Measurements from ENCODE around the gene ANKRD29.

DNA sequence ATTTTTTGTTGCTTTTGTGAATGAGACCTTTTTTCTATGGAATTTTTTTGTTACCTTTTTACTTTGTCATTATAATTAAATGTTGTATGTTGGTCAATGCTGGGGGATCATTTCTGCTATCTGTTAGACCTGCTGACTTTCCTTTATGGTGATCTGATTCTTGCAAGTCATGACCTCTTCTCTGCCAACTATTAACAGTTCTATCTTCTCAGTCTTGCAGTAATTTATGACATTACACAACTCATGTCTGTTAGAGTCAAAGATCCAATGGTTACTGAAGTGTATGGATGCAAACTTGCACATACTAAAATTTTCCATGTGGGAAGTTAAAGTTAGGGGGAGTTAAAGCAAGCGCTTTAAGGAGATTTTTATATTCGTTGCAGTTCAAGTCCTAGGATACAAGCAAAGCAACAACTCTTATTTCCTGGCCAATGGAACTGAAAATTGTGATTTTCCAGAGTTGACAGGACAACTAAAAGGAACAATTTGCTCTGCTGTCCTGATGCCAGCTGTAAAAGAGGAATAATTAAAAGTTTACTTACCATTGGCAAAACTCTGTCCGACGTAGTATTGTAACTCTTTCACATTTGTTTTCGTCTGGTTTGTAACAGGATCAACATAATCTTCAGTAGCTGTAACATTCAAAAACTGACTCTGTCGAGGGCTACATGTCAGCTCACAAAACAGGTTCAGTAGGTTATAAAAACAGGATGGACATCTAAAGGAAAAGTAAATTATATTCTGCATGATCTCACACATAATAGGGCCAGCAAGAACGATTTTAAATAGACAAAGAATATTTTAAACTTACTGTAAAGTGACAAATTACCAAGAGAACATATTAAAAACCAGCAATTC lies 94.2 kb downstream of the ANKRD29 start:
- TF ChIP-seq, protein P1, sequence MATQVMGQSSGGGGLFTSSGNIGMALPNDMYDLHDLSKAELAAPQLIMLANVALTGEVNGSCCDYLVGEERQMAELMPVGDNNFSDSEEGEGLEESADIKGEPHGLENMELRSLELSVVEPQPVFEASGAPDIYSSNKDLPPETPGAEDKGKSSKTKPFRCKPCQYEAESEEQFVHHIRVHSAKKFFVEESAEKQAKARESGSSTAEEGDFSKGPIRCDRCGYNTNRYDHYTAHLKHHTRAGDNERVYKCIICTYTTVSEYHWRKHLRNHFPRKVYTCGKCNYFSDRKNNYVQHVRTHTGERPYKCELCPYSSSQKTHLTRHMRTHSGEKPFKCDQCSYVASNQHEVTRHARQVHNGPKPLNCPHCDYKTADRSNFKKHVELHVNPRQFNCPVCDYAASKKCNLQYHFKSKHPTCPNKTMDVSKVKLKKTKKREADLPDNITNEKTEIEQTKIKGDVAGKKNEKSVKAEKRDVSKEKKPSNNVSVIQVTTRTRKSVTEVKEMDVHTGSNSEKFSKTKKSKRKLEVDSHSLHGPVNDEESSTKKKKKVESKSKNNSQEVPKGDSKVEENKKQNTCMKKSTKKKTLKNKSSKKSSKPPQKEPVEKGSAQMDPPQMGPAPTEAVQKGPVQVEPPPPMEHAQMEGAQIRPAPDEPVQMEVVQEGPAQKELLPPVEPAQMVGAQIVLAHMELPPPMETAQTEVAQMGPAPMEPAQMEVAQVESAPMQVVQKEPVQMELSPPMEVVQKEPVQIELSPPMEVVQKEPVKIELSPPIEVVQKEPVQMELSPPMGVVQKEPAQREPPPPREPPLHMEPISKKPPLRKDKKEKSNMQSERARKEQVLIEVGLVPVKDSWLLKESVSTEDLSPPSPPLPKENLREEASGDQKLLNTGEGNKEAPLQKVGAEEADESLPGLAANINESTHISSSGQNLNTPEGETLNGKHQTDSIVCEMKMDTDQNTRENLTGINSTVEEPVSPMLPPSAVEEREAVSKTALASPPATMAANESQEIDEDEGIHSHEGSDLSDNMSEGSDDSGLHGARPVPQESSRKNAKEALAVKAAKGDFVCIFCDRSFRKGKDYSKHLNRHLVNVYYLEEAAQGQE (IDR thresholded peaks at IDR 0.05; ENCODE audit: insufficient read depth in 1 of 2, low read depth in 2 of 2, low read length in 2 of 2): no peak
- TF ChIP-seq SIN3A (IDR thresholded peaks at IDR 0.05; ENCODE audit: borderline replicate concordance, insufficient read depth, low read length): no peak
- TF ChIP-seq TAF1 (IDR thresholded peaks at IDR 0.05; ENCODE audit: borderline replicate concordance, insufficient read depth, low read length): no peak
